Subcutaneous adipose tissue (tissue), 4 donors: Measurements from ENCODE around the gene NCAPD2. TPM values are rescaled to one million over a fixed set of nuclear protein-coding genes. Genes with fewer than 3 reads are reported as not detected.

ENCODE experiments used
- total RNA-seq, 4 donors: library from RNA; depleted of rRNA; stranded (reverse); fragments of >200 nt; gene quantifications; one replicate each; pipeline ENCODE4 v1.1.0, GENCODE V29; 2016
- TF ChIP-seq, protein P1 (sequence below): fragments of 450-650 bp; IDR thresholded peaks from one replicate; pipeline ENCODE4 v1.5.1; 2016; ENCODE audit warnings: low read depth, mild to moderate bottlenecking, control low read depth, antibody characterized with exemption, moderate library complexity

The NCAPD2 gene, protein sequence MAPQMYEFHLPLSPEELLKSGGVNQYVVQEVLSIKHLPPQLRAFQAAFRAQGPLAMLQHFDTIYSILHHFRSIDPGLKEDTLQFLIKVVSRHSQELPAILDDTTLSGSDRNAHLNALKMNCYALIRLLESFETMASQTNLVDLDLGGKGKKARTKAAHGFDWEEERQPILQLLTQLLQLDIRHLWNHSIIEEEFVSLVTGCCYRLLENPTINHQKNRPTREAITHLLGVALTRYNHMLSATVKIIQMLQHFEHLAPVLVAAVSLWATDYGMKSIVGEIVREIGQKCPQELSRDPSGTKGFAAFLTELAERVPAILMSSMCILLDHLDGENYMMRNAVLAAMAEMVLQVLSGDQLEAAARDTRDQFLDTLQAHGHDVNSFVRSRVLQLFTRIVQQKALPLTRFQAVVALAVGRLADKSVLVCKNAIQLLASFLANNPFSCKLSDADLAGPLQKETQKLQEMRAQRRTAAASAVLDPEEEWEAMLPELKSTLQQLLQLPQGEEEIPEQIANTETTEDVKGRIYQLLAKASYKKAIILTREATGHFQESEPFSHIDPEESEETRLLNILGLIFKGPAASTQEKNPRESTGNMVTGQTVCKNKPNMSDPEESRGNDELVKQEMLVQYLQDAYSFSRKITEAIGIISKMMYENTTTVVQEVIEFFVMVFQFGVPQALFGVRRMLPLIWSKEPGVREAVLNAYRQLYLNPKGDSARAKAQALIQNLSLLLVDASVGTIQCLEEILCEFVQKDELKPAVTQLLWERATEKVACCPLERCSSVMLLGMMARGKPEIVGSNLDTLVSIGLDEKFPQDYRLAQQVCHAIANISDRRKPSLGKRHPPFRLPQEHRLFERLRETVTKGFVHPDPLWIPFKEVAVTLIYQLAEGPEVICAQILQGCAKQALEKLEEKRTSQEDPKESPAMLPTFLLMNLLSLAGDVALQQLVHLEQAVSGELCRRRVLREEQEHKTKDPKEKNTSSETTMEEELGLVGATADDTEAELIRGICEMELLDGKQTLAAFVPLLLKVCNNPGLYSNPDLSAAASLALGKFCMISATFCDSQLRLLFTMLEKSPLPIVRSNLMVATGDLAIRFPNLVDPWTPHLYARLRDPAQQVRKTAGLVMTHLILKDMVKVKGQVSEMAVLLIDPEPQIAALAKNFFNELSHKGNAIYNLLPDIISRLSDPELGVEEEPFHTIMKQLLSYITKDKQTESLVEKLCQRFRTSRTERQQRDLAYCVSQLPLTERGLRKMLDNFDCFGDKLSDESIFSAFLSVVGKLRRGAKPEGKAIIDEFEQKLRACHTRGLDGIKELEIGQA (N-terminal part only)
- total RNA-seq: 10 to 100 TPM; 10.8 to 25.2 (median 16.9) TPM

DNA sequence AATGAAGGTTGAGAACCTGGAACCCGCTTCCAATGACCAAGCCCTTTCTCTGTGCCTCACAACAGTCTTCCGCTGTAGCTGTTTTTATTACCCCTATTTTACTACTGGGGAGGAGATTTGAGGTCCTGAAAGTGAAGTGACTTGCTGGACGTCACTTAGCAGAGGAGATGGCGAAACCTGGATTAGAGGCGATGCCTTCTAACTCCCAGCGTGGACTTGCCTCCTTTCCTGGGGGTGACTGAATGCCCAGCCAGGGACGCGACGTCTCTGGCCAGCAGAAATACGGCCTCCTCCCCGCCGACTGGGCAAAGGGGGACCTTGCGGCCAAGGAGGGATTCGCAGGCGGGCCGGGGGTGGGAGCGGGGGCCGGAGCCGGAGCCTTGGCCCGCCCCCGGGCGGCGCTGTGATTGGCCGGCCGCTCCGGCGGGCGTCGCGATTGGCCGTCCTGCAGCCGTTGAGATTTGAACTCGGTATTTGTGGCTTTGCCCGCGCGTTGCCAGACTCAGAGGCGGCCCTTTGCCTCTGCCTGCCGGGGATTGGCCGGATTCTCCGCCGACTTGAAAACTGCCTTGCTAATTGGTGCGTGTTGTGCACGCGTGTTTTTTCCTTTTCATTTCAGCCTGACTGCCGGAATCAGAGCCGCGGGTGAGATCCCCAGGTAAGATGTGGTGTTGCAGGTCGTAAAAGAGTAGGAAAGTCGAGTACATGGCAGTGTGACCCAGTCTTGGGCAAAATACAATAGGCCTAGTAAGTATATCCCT, at the start of gene NCAPD2:
NCAPD2 (plus strand) TSS at position 606 of the 761 bp plus-strand sequence. CDS start 997 bp downstream, outside the sequence.
- TF ChIP-seq, protein P1, sequence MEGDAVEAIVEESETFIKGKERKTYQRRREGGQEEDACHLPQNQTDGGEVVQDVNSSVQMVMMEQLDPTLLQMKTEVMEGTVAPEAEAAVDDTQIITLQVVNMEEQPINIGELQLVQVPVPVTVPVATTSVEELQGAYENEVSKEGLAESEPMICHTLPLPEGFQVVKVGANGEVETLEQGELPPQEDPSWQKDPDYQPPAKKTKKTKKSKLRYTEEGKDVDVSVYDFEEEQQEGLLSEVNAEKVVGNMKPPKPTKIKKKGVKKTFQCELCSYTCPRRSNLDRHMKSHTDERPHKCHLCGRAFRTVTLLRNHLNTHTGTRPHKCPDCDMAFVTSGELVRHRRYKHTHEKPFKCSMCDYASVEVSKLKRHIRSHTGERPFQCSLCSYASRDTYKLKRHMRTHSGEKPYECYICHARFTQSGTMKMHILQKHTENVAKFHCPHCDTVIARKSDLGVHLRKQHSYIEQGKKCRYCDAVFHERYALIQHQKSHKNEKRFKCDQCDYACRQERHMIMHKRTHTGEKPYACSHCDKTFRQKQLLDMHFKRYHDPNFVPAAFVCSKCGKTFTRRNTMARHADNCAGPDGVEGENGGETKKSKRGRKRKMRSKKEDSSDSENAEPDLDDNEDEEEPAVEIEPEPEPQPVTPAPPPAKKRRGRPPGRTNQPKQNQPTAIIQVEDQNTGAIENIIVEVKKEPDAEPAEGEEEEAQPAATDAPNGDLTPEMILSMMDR: no peak

DNA sequence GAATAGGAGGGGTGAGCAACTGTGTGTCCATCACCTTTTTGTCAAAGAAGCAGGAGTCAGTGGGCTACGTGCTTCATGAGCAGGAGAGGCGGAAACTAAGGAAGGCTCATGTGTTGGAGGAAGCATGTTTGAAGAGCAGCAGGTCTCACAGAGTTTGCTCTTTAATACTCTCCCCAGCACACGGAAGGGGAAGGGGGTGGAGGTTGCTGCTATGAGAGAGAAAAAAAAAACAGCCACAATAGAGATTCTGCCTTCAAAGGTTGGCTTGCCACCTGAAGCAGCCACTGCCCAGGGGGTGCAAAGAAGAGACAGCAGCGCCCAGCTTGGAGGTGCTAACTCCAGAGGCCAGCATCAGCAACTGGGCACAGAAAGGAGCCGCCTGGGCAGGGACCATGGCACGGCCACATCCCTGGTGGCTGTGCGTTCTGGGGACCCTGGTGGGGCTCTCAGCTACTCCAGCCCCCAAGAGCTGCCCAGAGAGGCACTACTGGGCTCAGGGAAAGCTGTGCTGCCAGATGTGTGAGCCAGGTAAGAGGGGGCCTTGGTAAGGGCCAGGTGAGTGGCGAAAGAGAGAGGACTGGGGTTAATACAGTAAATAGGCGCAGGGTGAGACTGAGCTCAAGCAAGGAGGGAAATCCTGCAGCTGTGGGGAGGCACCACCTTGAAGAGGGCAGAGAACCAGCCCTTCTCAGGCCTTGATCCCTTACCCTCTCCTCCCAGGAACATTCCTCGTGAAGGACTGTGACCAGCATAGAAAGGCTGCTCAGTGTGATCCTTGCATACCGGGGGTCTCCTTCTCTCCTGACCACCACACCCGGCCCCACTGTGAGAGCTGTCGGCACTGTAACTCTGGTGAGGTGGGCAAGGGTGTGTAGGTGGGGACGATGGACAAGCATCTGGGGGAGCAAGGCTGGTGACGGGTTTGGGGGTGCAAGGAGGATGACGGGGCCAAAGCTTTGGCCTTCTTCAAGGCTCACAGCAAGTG, 48.9 kb upstream of the NCAPD2 start, which contains the start of gene CD27:
CD27 (plus strand) TSS at position 252 of the 985 bp plus-strand sequence; CDS start at position 393, 141 bp downstream.
- TF ChIP-seq, protein P1: no peak

DNA sequence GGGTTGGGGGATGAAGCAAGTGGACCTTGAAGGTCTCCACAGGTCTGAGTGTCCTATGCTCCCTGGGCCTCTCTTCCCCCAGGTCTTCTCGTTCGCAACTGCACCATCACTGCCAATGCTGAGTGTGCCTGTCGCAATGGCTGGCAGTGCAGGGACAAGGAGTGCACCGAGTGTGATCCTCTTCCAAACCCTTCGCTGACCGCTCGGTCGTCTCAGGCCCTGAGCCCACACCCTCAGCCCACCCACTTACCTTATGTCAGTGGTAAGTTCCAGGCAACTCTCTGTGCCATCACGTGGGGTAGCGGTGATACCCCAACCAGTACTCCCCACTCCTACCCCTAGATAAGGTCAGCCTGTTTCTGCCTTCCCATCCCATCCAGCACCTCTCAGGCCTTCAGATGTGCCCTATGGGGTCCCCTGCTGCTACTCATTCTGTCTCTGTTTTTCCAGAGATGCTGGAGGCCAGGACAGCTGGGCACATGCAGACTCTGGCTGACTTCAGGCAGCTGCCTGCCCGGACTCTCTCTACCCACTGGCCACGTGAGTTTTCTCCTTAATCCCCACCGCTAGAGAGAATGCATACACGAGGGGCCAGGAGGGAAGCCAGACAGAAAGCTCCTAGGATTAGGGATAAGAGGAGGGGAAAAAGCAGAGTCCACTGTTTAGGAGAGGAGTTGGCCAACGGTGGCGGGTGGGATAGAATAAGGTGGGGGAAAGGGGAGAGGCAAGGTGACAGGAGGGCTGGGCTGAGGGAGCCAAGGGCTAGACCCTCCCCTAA, 43.6 kb upstream of the NCAPD2 start:
- TF ChIP-seq, protein P1: no peak

DNA sequence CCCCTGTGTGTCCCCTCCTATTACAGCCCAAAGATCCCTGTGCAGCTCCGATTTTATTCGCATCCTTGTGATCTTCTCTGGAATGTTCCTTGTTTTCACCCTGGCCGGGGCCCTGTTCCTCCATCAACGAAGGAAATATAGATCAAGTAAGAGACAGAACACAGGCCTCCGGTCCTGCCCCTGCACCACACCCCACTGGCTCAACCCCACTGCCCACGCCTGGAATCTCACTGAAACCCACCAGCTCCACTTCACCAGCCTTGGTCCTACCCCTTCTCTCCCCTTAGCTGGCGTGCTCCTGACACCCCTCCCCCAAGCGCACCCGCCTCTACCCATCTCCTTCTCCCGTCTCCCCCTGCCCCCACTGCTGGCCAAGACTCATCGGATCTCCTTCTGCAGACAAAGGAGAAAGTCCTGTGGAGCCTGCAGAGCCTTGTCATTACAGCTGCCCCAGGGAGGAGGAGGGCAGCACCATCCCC, 43.0 kb upstream of the NCAPD2 start:
- TF ChIP-seq, protein P1: no peak

DNA sequence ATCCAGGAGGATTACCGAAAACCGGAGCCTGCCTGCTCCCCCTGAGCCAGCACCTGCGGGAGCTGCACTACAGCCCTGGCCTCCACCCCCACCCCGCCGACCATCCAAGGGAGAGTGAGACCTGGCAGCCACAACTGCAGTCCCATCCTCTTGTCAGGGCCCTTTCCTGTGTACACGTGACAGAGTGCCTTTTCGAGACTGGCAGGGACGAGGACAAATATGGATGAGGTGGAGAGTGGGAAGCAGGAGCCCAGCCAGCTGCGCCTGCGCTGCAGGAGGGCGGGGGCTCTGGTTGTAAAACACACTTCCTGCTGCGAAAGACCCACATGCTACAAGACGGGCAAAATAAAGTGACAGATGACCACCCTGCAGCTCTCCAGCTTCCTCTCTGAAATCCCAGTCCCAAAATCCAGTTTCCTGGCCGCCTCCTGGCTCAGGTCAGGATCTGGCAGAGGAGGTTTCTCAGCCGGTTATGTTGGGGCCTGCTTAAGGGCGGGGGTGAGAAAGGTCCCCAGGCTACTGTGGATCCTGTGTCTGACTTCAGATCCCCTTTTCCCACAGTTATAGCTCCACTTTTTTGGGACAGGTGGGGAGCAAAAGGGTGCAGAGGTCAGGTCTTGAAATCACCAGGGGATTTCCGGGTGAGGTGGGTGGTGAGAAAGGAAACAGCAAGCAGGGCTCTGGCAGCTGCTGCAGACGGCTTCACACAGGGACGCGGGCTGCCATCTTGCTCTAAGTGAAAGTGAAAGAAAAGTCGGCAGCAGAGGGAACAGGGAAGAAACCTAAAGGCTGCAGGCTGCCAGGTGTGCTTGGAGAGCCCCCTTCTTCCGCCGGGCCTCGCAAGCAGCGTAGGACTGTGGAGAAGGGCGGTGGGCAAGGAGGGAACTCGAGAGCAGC, 42.3 kb upstream of the NCAPD2 start, which contains the start of gene TAPBPL:
TAPBPL (plus strand) TSS at position 695 of the 897 bp plus-strand sequence. CDS start 207 bp downstream, outside the sequence.
- TF ChIP-seq, protein P1: no peak
